Measurements from ENCODE around the gene VTCN1.
"Not testable (repeated sequence)": the region's sequence is repeated elsewhere in the genome, so short reads cannot be mapped to it uniquely, and the experiment has no call there.

Gene VTCN1

GRCh38 chr1:117210831-117211261, at the start of gene VTCN1:
VTCN1 (minus strand) TSS chr1:117210927; CDS start chr1:117210855, 72 bp downstream.
- DNase-seq (ENCODE audit: low spot score), result no peak

- DNase-seq (ENCODE audit: low spot score), result no peak
Measured at GRCh38 chr1:117258791-117259190, 48.1 kb upstream of the VTCN1 start.

- not testable (repeated sequence) for DNase-seq (ENCODE audit: low spot score)
Measured at GRCh38 chr1:117258075-117258474, 47.3 kb upstream of the VTCN1 start.

- DNase-seq (ENCODE audit: low spot score), result no peak
Measured at GRCh38 chr1:117257291-117257690, 46.6 kb upstream of the VTCN1 start.

- DNase-seq (ENCODE audit: low spot score), result no peak
Measured at GRCh38 chr1:117250061-117250606, 39.4 kb upstream of the VTCN1 start.

GRCh38 chr1:117244971-117245370, 34.2 kb upstream of the VTCN1 start:
- no peak for DNase-seq (ENCODE audit: low spot score)

GRCh38 chr1:117244306-117244705, 33.6 kb upstream of the VTCN1 start:
- DNase-seq (ENCODE audit: low spot score), result no peak

GRCh38 chr1:117241512-117241911, 30.8 kb upstream of the VTCN1 start:
- DNase-seq (ENCODE audit: low spot score), result no peak

- no peak for DNase-seq (ENCODE audit: low spot score)
Measured at GRCh38 chr1:117240547-117240946, 29.8 kb upstream of the VTCN1 start.

- DNase-seq (ENCODE audit: low spot score), result no peak
Measured at GRCh38 chr1:117239467-117239866, 28.7 kb upstream of the VTCN1 start.

- DNase-seq (ENCODE audit: low spot score), result no peak
Measured at GRCh38 chr1:117237726-117238381, 27.1 kb upstream of the VTCN1 start.

- no peak for DNase-seq (ENCODE audit: low spot score)
Measured at GRCh38 chr1:117235863-117236465, 25.2 kb upstream of the VTCN1 start.

- no peak for DNase-seq (ENCODE audit: low spot score)
Measured at GRCh38 chr1:117232531-117232930, 21.8 kb upstream of the VTCN1 start.

GRCh38 chr1:117231748-117232373, 21.1 kb upstream of the VTCN1 start:
- DNase-seq (ENCODE audit: low spot score), result no peak

- DNase-seq (ENCODE audit: low spot score), result no peak
Measured at GRCh38 chr1:117231312-117231711, 20.6 kb upstream of the VTCN1 start.

GRCh38 chr1:117229217-117229616, 18.5 kb upstream of the VTCN1 start:
- no peak for DNase-seq (ENCODE audit: low spot score)

- no peak for DNase-seq (ENCODE audit: low spot score)
Measured at GRCh38 chr1:117225931-117226330, 15.2 kb upstream of the VTCN1 start.

GRCh38 chr1:117216718-117217117, 6.0 kb upstream of the VTCN1 start:
- DNase-seq (ENCODE audit: low spot score), result no peak

- peak; percentile 8 for DNase-seq (ENCODE audit: low spot score)
Measured at GRCh38 chr1:117215733-117216462, 5.2 kb upstream of the VTCN1 start.

- no peak for DNase-seq (ENCODE audit: low spot score)
Measured at GRCh38 chr1:117215019-117215418, 4.3 kb upstream of the VTCN1 start.

GRCh38 chr1:117213046-117213445, 2.3 kb upstream of the VTCN1 start:
- DNase-seq (ENCODE audit: low spot score), result no peak

GRCh38 chr1:117210386-117210785, 341 bp downstream of the VTCN1 start:
- no peak for DNase-seq (ENCODE audit: low spot score)

Measured in cerebellar cortex (tissue), 1 donor.